HEK293 (cell line): Measurements from ENCODE around the gene SYNCRIP.
A peak's percentile ranks its signal among the peaks of the same experiment; 100 is the strongest.

Experiments used
- BCL6B ChIP-seq: fragments of 450-650 bp; formaldehyde crosslinking; IDR thresholded peaks from 2 replicates; pipeline ENCODE4 v1.5.1; 2017; ENCODE audit warnings: missing biosample characterization, missing genetic modification characterization
- EGR2 ChIP-seq: fragments of 450-650 bp; formaldehyde crosslinking; IDR thresholded peaks from 2 replicates; pipeline ENCODE4 v1.5.1; 2016; ENCODE audit warnings: low read depth, missing biosample characterization, missing genetic modification characterization
- MEIS1 ChIP-seq: sonication (generic); formaldehyde crosslinking; IDR thresholded peaks from 2 replicates; pipeline ENCODE4 v1.8.1; 2022; ENCODE audit warnings: missing genetic modification reagents, mild to moderate bottlenecking, borderline replicate concordance
- MYNN ChIP-seq: fragments of 450-650 bp; formaldehyde crosslinking; IDR thresholded peaks from 2 replicates; pipeline ENCODE4 v1.5.1; 2016; ENCODE audit warnings: missing biosample characterization, missing genetic modification characterization, borderline replicate concordance
- PRDM6 ChIP-seq: fragments of 450-650 bp; formaldehyde crosslinking; IDR thresholded peaks from 2 replicates; pipeline ENCODE4 v1.5.1; 2017; ENCODE audit warnings: missing biosample characterization, missing genetic modification characterization
- RBAK ChIP-seq: fragments of 450-650 bp; formaldehyde crosslinking; IDR thresholded peaks from 2 replicates; pipeline ENCODE4 v1.5.1; 2016; ENCODE audit warnings: missing biosample characterization, missing genetic modification characterization
- SCRT1 ChIP-seq: fragments of 450-650 bp; formaldehyde crosslinking; IDR thresholded peaks from 2 replicates; pipeline ENCODE4 v1.5.1; 2016; ENCODE audit warnings: missing biosample characterization, missing genetic modification characterization, borderline replicate concordance
- TSHZ1 ChIP-seq: fragments of 450-650 bp; formaldehyde crosslinking; IDR thresholded peaks from 2 replicates; pipeline ENCODE4 v1.5.1; 2016; ENCODE audit warnings: missing biosample characterization, missing genetic modification characterization, borderline replicate concordance
- ZBTB48 ChIP-seq: fragments of 450-650 bp; formaldehyde crosslinking; IDR thresholded peaks from 2 replicates; pipeline ENCODE4 v1.5.1; 2016; ENCODE audit warnings: missing biosample characterization, missing genetic modification characterization
- ZBTB49 ChIP-seq: fragments of 450-650 bp; formaldehyde crosslinking; IDR thresholded peaks from 2 replicates; pipeline ENCODE4 v1.5.1; 2016; ENCODE audit warnings: missing biosample characterization, missing genetic modification characterization, low read depth
- ZFP37 ChIP-seq: fragments of 450-650 bp; formaldehyde crosslinking; IDR thresholded peaks from 2 replicates; pipeline ENCODE4 v1.5.1; 2016; ENCODE audit warnings: missing biosample characterization, missing genetic modification characterization
- ZNF184 ChIP-seq: fragments of 450-650 bp; IDR thresholded peaks from 2 replicates; pipeline ENCODE4 v1.5.1; 2018; ENCODE audit warnings: missing biosample characterization, mild to moderate bottlenecking, missing genetic modification characterization
- ZNF19 ChIP-seq: fragments of 450-650 bp; formaldehyde crosslinking; IDR thresholded peaks from 2 replicates; pipeline ENCODE4; 2016; ENCODE audit warnings: missing biosample characterization, missing genetic modification characterization, low read depth
- ZNF2 ChIP-seq: fragments of 450-650 bp; formaldehyde crosslinking; IDR thresholded peaks from 2 replicates; pipeline ENCODE4 v1.5.1; 2016; ENCODE audit warnings: missing biosample characterization, missing genetic modification characterization
- ZNF280C ChIP-seq: fragments of 450-650 bp; formaldehyde crosslinking; IDR thresholded peaks from 2 replicates; pipeline ENCODE4 v1.5.1; 2016; ENCODE audit warnings: missing biosample characterization, missing genetic modification characterization
- ZNF341 ChIP-seq: fragments of 450-650 bp; formaldehyde crosslinking; IDR thresholded peaks from 2 replicates; pipeline ENCODE4; 2016; ENCODE audit warnings: low read depth, missing biosample characterization, missing genetic modification characterization
- ZNF350 ChIP-seq: fragments of 450-650 bp; formaldehyde crosslinking; IDR thresholded peaks from 2 replicates; pipeline ENCODE4 v1.5.0; 2017; ENCODE audit warnings: missing biosample characterization, mild to moderate bottlenecking, missing genetic modification characterization
- ZNF362 ChIP-seq: fragments of 450-650 bp; formaldehyde crosslinking; IDR thresholded peaks from 2 replicates; pipeline ENCODE4 v1.5.1; 2016; ENCODE audit warnings: missing biosample characterization, missing genetic modification characterization
- ZNF404 ChIP-seq: fragments of 450-650 bp; formaldehyde crosslinking; IDR thresholded peaks from 2 replicates; pipeline ENCODE4 v1.5.1; 2017; ENCODE audit warnings: missing biosample characterization, missing genetic modification characterization
- ZNF416 ChIP-seq: fragments of 450-650 bp; formaldehyde crosslinking; IDR thresholded peaks from 2 replicates; pipeline ENCODE4 v1.5.1; 2016; ENCODE audit warnings: missing biosample characterization, missing genetic modification characterization
- ZNF426 ChIP-seq: fragments of 450-650 bp; formaldehyde crosslinking; IDR thresholded peaks from 2 replicates; pipeline ENCODE4 v1.5.1; 2017; ENCODE audit warnings: missing biosample characterization, missing genetic modification characterization, mild to moderate bottlenecking, inconsistent platforms, moderate library complexity
- ZNF548 ChIP-seq: fragments of 450-650 bp; formaldehyde crosslinking; IDR thresholded peaks from 2 replicates; pipeline ENCODE4 v1.5.1; 2016; ENCODE audit warnings: missing biosample characterization, missing genetic modification characterization
- ZNF585B ChIP-seq: fragments of 450-650 bp; formaldehyde crosslinking; IDR thresholded peaks from 2 replicates; pipeline ENCODE4 v1.5.1; 2016; ENCODE audit warnings: missing biosample characterization, missing genetic modification characterization
- ZNF596 ChIP-seq: fragments of 450-650 bp; IDR thresholded peaks from 2 replicates; pipeline ENCODE4 v1.5.0; 2018; ENCODE audit warnings: missing biosample characterization, mild to moderate bottlenecking, missing genetic modification characterization, moderate library complexity
- ZNF777 ChIP-seq: fragments of 450-650 bp; formaldehyde crosslinking; IDR thresholded peaks from 2 replicates; pipeline ENCODE4 v1.5.1; 2017; ENCODE audit warnings: missing biosample characterization, missing genetic modification characterization, borderline replicate concordance

SYNCRIP gene

GRCh38 chr6:85679445-85680123, 36.9 kb upstream of the SYNCRIP start (continued):
- TF ChIP-seq ZNF596 (tag by site-specific recombination) (no peak), ZNF341 (no peak), PRDM6 (tag by site-specific recombination) (no peak), ZNF416 (tag by site-specific recombination) (no peak), MEIS1 (CRISPR knock-in tag) (no peak), RBAK (tag by site-specific recombination) (no peak), TSHZ1 (tag by site-specific recombination) (no peak), MYNN (tag by site-specific recombination) (no peak), ZBTB48 (no peak), ZFP37 (tag by site-specific recombination) (no peak), ZNF280C (tag by site-specific recombination) (no peak), ZNF777 (tag by site-specific recombination) (no peak), ZNF19 (no peak), ZNF350 (no peak), BCL6B (tag by site-specific recombination) (no peak), ZNF548 (tag by site-specific recombination) (no peak), ZNF184 (tag by site-specific recombination) (0 out of 2 replicates have a peak, but pooled peaks have one; percentile 5), EGR2 (no peak), ZNF2 (tag by site-specific recombination) (no peak), ZNF404 (tag by site-specific recombination) (no peak), SCRT1 (tag by site-specific recombination) (no peak), ZNF426 (tag by site-specific recombination) (no peak), ZNF585B (tag by site-specific recombination) (no peak), ZNF362 (no peak), ZBTB49 (tag by site-specific recombination) (no peak)
